AG04450 (cell line): ENCODE results near the gene IQCN. TPM values are rescaled to one million over a fixed set of nuclear protein-coding genes. Genes with fewer than 3 reads are reported as not detected.

Experiments
- CTCF ChIA-PET: fragments of 300-600, 350-600 bp; formaldehyde crosslinking; extraction: SDS; loops from one replicate; lab custom pipeline; 2022; ENCODE audit warnings: antibody characterized with exemption, inconsistent platforms; lab: Charles Lee
- POLR2A ChIA-PET: fragments of 350-600 bp; formaldehyde crosslinking; extraction: SDS; loops from one replicate; lab custom pipeline; 2021; ENCODE audit warnings: antibody characterized with exemption, inconsistent platforms; lab: Yijun Ruan, JAX
- DNase-seq: peaks from one replicate; pipeline ENCODE4 v3.0.0-alpha.2; 2011; ENCODE audit warnings: low read depth, low spot score
- H3K27ac ChIP-seq: one replicate; pipeline ENCODE4 v1.5.1; 2012; ENCODE audit warnings: low read depth, low read length, control low read depth
- H3K27me3 ChIP-seq: one replicate; pipeline ENCODE4 v1.6.0; 2012; ENCODE audit warnings: low read length; ENCODE audit not compliant: control insufficient read depth, insufficient read depth
- H3K4me3 ChIP-seq: 2 replicates; pipeline ENCODE4 v1.5.1; 2011; ENCODE audit warnings: mild to moderate bottlenecking, low read depth, low read length, control low read depth
- H3K9me3 ChIP-seq: 2 replicates; pipeline ENCODE4 v1.5.1; 2012; ENCODE audit warnings: low read length; ENCODE audit not compliant: control insufficient read depth, insufficient read depth
- CTCF ChIP-seq: IDR thresholded peaks from 2 replicates; pipeline ENCODE4 v1.5.1; 2011; ENCODE audit warnings: low read depth, low read length, control low read depth, inconsistent platforms
- polyA plus RNA-seq: library from polyadenylated mRNA; depleted of rRNA; stranded (reverse); fragments of >200 nt; gene quantifications from 2 replicates; pipeline ENCODE4 v1.2.3, GENCODE V29; 2011

The IQCN gene
- polyA plus RNA-seq, 1 experiment: 0.45 TPM

- no peak for TF ChIP-seq CTCF
- no peak overlapping the region for H3K4me3 ChIP-seq
- ChIA-PET CTCF (no interaction called here), POLR2A (no interaction called here)
- peaks cover 6% of the 10 kb centered on the region for H3K27me3 ChIP-seq
- no peaks in the 10 kb centered on the region; the same call in 1 of the 2 replicates for H3K9me3 ChIP-seq
- no peak overlapping the region for H3K27ac ChIP-seq
- no peak for DNase-seq
Observed at GRCh38 chr19:18259893-18260292, 14.4 kb downstream of the IQCN start.

- TF ChIP-seq CTCF: no peak
- H3K27me3 ChIP-seq: peaks cover 21% of the 10 kb centered on the region
- no peaks in the 10 kb centered on the region; the same call in 1 of the 2 replicates for H3K9me3 ChIP-seq
- H3K27ac ChIP-seq: no peak overlapping the region
- CTCF ChIA-PET: interaction anchor here (0.6 kb wide), 1 partner anchor 50 kb away, joined by 3 read pairs; no protein-coding TSS in a partner anchor
- POLR2A ChIA-PET: no interaction called here
- DNase-seq: no peak
- no peak overlapping the region for H3K4me3 ChIP-seq
Observed at GRCh38 chr19:18257503-18258470, 16.5 kb downstream of the IQCN start.

DNA sequence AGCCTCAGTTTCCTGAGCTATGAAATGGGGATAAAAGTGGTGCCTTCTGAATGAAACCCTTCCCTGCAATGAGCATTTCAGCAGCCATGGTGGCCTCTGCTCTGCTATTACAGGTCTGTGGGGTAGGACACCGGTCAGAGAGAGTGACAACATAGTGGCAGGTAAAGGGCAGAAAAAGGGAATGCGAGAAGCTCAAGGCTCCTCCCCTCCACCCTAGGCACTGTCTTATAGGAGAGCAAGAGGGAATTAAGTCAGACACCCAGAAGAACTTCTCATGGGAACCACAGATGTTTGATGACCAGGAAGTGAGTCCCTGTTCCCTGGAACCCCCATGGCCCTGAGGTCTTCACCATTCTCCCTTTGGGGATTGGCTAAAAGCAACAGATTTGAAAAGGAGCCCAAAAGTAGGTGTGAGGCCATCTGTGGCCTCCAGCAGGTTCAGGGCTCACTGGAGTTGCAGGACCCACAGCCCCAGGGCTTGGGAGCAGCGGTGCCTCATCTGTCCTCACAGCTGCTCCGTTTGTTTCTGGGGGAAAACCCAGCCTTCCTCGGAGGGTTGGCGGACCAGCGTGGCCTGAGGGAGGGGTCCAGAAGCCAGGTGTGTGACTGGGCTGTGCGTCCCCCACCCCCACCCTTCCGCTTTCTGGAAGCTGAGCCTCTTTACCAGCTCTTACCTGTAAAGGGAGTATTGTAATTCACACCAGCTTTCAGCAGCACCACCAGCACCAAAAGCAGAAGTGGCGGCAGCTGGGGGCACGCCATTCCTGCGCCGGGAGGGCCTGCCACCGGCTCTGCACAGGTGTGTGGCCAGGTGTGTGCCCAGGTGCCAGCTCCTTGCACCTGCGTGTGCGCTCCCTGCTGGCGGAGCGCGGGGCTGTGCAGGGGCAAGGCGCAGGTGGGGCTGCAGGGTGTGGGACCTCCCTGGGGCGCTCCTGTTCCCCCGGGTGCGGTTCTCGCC lies 19.4 kb downstream of the IQCN start:
- no peak overlapping the region for H3K27ac ChIP-seq
- no peak for TF ChIP-seq CTCF
- H3K4me3 ChIP-seq: no peak overlapping the region
- H3K27me3 ChIP-seq: peaks cover 21% of the 10 kb centered on the region
- no peak for DNase-seq
- H3K9me3 ChIP-seq: peaks cover 5% of the 10 kb centered on the region; the same call in 1 of the 2 replicates
- CTCF ChIA-PET: interaction anchor here (0.5 to 6.9 kb wide), 9 partner anchors 17 to 156 kb away, joined by 3 to 99 read pairs (median 5); partner anchors contain the start of gene MPV17L2
- POLR2A ChIA-PET: interaction anchor here (0.6 kb wide), 1 partner anchor 59 kb away, joined by 3 read pairs; no protein-coding TSS in a partner anchor

GRCh38 chr19:18253716-18254115 lies 20.5 kb downstream of the IQCN start:
- ChIA-PET POLR2A (interaction anchor here (1.2 kb wide), 1 partner anchor 59 kb away, joined by 3 read pairs; no protein-coding TSS in a partner anchor), CTCF (interaction anchor here (1.1 to 6.9 kb wide), 11 partner anchors 13 to 157 kb away, joined by 4 to 99 read pairs (median 13); partner anchors contain the start of genes MPV17L2 and RAB3A)
- no peak for TF ChIP-seq CTCF
- H3K27ac ChIP-seq: no peak overlapping the region
- H3K9me3 ChIP-seq: peaks cover 5% of the 10 kb centered on the region; the same call in 1 of the 2 replicates
- peaks cover 21% of the 10 kb centered on the region for H3K27me3 ChIP-seq
- H3K4me3 ChIP-seq: no peak overlapping the region
- DNase-seq: no peak
